SU-DHL-6 (cell line): Measurements from ENCODE around the gene SPEG.

Experiments used
- H2AFZ ChIP-seq: fragments of 200-600 bp; sonication (generic); 2 replicates; pipeline ENCODE4 v1.6.1; 2014; ENCODE audit warnings: low read depth, mild to moderate bottlenecking, moderate library complexity, mixed read lengths, antibody characterized with exemption, low read length; ENCODE audit not compliant: severe bottlenecking
- H3F3A ChIP-seq: fragments of 200-600 bp; shearing (Covaris generic); 2 replicates; pipeline ENCODE4 v1.6.0; 2016; ENCODE audit warnings: antibody characterized with exemption, mild to moderate bottlenecking; ENCODE audit not compliant: insufficient read depth
- H3K27ac ChIP-seq: fragments of 200-600 bp; sonication (generic); 2 replicates; pipeline ENCODE4 v1.5.1; 2016; ENCODE audit warnings: low read depth, mild to moderate bottlenecking, low read length, moderate library complexity, mixed read lengths
- H3K27me3 ChIP-seq: fragments of 200-600 bp; sonication (generic), shearing (Covaris generic); 2 replicates; pipeline ENCODE4 v1.6.0; 2014; ENCODE audit warnings: mild to moderate bottlenecking, low read length
- H3K36me3 ChIP-seq: fragments of 200-600 bp; sonication (generic); 2 replicates; pipeline ENCODE4 v1.6.1; 2014; ENCODE audit warnings: mild to moderate bottlenecking, low read length, mixed read lengths
- H3K4me2 ChIP-seq: fragments of 300-600, 200-600 bp; shearing (Covaris generic), sonication (generic); 2 replicates; pipeline ENCODE4 v1.6.0; 2014; ENCODE audit warnings: low read length, low read depth, mild to moderate bottlenecking; ENCODE audit not compliant: poor library complexity, severe bottlenecking
- H3K4me3 ChIP-seq: fragments of 200-600 bp; sonication (generic); 2 replicates; pipeline ENCODE4 v1.5.1; 2014; ENCODE audit warnings: antibody characterized with exemption, low read length, mild to moderate bottlenecking, mixed read lengths; ENCODE audit not compliant: insufficient read depth, poor library complexity, severe bottlenecking
- H3K79me2 ChIP-seq: fragments of 200-600 bp; sonication (generic); 2 replicates; pipeline ENCODE4 v1.6.1; 2014; ENCODE audit warnings: mild to moderate bottlenecking, low read length, moderate library complexity; ENCODE audit not compliant: insufficient read depth
- H3K9ac ChIP-seq: fragments of 200-600 bp; sonication (generic); 2 replicates; pipeline ENCODE4 v1.7.0; 2014; ENCODE audit warnings: mild to moderate bottlenecking, low read length
- H3K9me2 ChIP-seq: fragments of 200-600 bp; sonication (generic); replicated peaks from 2 replicates; pipeline ENCODE4 v1.6.1; 2014; ENCODE audit warnings: low read length; ENCODE audit not compliant: insufficient read depth
- H3K9me3 ChIP-seq: fragments of 200-600 bp; sonication (generic); 2 replicates; pipeline ENCODE4 v1.6.1; 2014; ENCODE audit warnings: low read length, mixed read lengths; ENCODE audit not compliant: insufficient read depth
- H4K20me1 ChIP-seq: fragments of 200-600 bp; sonication (generic); 2 replicates; pipeline ENCODE4 v1.6.1; 2014; ENCODE audit warnings: low read depth, mild to moderate bottlenecking, antibody characterized with exemption, low read length, moderate library complexity, mixed read lengths
- EZH2phosphoT487 ChIP-seq: fragments of 200-600 bp; sonication (generic), shearing (Covaris generic); conservative IDR thresholded peaks from 2 replicates; pipeline ENCODE4 v1.6.1; 2018; ENCODE audit warnings: mild to moderate bottlenecking, antibody characterized with exemption, low read length, moderate library complexity, mixed read lengths
- TF ChIP-seq, protein P1 (sequence below): fragments of 200-600 bp; sonication (generic); IDR thresholded peaks from one replicate; pipeline ENCODE4 v1.5.1; 2017; ENCODE audit warnings: antibody characterized with exemption, mild to moderate bottlenecking, low read length, moderate library complexity; ENCODE audit not compliant: insufficient read depth, poor library complexity, severe bottlenecking

The SPEG gene

DNA sequence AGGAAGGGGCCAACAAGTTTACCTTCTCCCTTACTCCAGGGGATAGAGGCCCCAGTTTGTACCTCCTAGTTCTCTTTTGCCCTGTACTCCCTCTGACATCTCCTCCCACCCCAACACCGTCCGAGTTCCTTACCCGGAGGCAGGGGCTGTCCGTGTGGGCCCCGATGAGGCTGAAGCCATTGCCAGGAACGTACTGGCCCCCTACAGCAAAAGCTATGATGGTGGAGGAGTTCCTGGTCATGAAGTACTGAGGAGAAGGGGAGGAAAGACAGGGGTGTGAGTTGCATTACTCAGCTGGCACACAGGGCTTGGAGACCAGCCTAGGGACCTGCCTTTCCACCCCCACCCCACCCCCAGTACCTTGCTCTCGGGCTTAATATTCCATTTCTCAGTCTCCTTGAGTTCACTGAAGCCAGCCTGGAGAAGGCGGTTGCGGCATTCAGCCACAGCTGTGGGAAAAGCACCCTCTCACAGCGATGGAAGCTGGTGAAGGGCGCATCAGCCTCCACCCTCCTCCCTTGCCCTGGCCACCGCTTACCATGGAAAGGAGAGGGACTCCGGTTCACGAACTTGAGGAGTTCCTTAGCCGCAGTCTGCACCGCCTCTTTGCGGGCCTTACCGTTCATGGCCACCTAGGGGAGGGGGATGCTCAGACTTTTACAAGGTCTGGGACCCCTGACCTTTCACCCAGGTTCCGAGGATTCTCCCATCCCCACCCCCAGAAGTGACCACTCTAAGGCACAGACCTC is 47.9 kb upstream of the SPEG start:
- Histone ChIP-seq H3K4me2 (peak overlapping the region; percentile 81), H3K4me3 (peak overlapping the region; percentile 79), H3K9me3 (no peaks in the 10 kb centered on the region), H2AFZ (peak overlapping the region; percentile 94), H4K20me1 (no peaks in the 10 kb centered on the region), H3K27ac (no peak overlapping the region), H3K9ac (peak overlapping the region; percentile 61), H3K27me3 (no peaks in the 10 kb centered on the region), H3K9me2 (no peaks in the 10 kb centered on the region), H3K79me2 (no peaks in the 10 kb centered on the region), H3K36me3 (no peaks in the 10 kb centered on the region), H3F3A (no peaks in the 10 kb centered on the region)
- TF ChIP-seq, protein P1, sequence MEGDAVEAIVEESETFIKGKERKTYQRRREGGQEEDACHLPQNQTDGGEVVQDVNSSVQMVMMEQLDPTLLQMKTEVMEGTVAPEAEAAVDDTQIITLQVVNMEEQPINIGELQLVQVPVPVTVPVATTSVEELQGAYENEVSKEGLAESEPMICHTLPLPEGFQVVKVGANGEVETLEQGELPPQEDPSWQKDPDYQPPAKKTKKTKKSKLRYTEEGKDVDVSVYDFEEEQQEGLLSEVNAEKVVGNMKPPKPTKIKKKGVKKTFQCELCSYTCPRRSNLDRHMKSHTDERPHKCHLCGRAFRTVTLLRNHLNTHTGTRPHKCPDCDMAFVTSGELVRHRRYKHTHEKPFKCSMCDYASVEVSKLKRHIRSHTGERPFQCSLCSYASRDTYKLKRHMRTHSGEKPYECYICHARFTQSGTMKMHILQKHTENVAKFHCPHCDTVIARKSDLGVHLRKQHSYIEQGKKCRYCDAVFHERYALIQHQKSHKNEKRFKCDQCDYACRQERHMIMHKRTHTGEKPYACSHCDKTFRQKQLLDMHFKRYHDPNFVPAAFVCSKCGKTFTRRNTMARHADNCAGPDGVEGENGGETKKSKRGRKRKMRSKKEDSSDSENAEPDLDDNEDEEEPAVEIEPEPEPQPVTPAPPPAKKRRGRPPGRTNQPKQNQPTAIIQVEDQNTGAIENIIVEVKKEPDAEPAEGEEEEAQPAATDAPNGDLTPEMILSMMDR, result no peak
- no peak for TF ChIP-seq EZH2phosphoT487

DNA sequence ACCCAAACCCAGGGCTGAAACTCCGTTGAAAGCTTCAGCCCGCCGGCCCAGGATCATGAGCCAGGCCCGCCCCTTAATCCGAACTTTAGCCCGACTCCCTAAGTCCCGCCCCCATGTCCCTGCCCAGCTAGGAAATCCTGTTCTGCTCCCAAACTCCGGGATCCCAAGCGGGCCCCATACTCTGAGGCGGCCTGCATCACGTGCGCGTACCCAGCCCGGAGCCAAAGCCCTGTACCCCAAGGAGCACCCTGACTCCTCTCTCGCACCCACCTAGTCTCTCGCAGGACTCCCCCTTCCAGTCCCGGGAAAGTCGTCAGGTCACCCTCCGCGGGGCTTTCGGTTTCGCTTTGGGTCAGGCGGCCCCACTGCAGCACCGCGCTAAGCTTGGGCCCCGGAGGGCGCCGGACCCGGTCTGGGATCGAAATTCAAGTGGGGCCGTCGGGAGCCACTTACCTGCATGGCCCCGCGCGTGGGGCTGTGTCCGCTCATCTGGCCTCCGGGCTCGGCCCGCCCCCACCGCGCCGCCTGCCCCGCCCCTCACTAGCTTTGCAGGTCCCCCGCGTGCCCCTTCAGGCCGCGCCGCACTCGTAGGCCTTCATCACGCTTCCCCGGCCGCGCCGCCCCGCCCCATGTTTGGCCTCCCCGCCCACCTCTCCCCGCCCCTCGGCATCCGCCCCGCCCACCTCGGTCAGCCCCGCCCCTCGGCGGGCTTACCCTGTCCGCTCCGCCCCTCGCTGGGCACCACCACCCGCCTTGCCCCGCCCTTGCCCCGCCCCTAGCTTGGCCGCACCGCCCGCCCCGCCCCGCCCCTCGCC is 47.1 kb upstream of the SPEG start, which contains the start of gene DNPEP:
Gene DNPEP, minus strand, starts transcription at position 607 of the 815 bp plus-strand sequence. Its CDS starts 118 bp downstream, at position 489.
- Histone ChIP-seq H2AFZ (peak within 1 kb of the TSS; percentile 95), H4K20me1 (no peaks in the 10 kb centered on the region), H3K9ac (peak within 1 kb of the TSS; percentile 61), H3K36me3 (no peaks in the 10 kb centered on the region), H3K4me3 (peak within 1 kb of the TSS; percentile 79), H3K4me2 (peak within 1 kb of the TSS; percentile 81), H3K9me2 (no peaks in the 10 kb centered on the region), H3K27me3 (no peaks in the 10 kb centered on the region), H3K79me2 (no peaks in the 10 kb centered on the region), H3K27ac (no peak within 1 kb of the TSS), H3K9me3 (no peaks in the 10 kb centered on the region), H3F3A (no peaks in the 10 kb centered on the region)
- no peak for TF ChIP-seq EZH2phosphoT487
- TF ChIP-seq, protein P1, result no peak

DNA sequence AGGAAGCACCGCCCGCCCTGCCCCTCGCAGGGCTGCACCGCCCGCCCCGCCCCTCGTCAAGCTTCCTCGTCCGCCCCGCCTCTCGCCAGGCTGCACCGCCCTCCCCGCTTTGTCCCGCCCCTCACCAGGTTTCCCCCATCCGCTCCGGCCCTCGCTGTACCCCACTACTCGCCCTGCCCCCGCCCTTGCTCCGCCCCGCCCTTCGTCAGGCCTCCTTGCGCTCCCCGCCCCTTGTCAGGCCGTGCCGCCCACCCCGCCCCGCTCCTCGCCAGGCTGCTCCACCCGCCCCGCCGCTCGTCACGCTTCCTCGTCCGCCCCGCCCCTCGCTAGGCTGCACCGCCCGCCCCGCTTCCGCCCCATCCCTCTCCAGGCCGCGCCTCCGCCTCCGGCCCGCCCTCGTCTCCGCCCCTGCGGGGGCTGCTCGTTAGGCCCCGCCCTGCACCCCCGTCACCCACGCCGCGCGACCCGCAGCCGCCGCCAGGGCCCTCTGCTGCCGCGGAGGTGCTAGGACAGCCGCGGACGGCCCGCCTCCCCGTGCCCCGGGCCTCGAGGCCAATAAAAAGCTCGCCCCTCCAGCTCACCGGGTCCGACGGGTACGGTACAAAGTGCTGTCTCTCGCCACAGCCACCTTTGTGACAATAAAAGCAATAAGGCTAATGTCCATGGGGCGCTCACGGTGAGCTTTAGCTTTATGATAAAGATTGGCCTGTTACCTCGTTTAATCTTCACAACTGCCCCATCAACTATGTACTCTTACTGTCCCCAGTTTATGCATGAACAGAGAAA is 46.3 kb upstream of the SPEG start:
- H3K9ac ChIP-seq, result peak overlapping the region; percentile 27; the same call in 1 of the 2 replicates
- TF ChIP-seq, protein P1, result peak; percentile 29
- TF ChIP-seq EZH2phosphoT487, result no peak
- no peaks in the 10 kb centered on the region for H3F3A ChIP-seq
- H3K36me3 ChIP-seq, result no peaks in the 10 kb centered on the region
- no peak overlapping the region for H3K27ac ChIP-seq
- peak overlapping the region; percentile 95 for H2AFZ ChIP-seq
- no peaks in the 10 kb centered on the region for H3K79me2 ChIP-seq
- no peaks in the 10 kb centered on the region for H3K27me3 ChIP-seq
- H3K9me2 ChIP-seq, result no peaks in the 10 kb centered on the region
- H3K4me2 ChIP-seq, result peak overlapping the region; percentile 49
- peak overlapping the region; percentile 22 for H3K4me3 ChIP-seq
- no peaks in the 10 kb centered on the region for H4K20me1 ChIP-seq
- no peaks in the 10 kb centered on the region for H3K9me3 ChIP-seq
